Smooth muscle cell (in vitro differentiated cells): ENCODE data around the gene ZNF783. TPM values are rescaled to one million over a fixed set of nuclear protein-coding genes. Genes with fewer than 3 reads are reported as not detected.

Experiments used
- DNase-seq: peaks from one replicate; lab custom pipeline; 2025; ENCODE audit not compliant: unreplicated experiment; lab: John Stamatoyannopoulos, UW
- H2AFZ ChIP-seq: fragments of 200-600 bp; sonication (generic); 2 replicates; pipeline ENCODE4 v1.6.0; 2016; ENCODE audit warnings: antibody characterized with exemption, low read depth, mild to moderate bottlenecking
- H3F3A ChIP-seq: fragments of 200-600 bp; sonication (generic); 2 replicates; pipeline ENCODE4 v1.6.0; 2017; ENCODE audit warnings: antibody characterized with exemption, low read depth
- H3K27ac ChIP-seq: fragments of 200-600 bp; sonication (generic); 2 replicates; pipeline ENCODE4 v1.5.1; 2016; ENCODE audit warnings: low read depth, mild to moderate bottlenecking
- H3K27me3 ChIP-seq: fragments of 200-600 bp; sonication (generic); 2 replicates; pipeline ENCODE4 v1.6.1; 2016; ENCODE audit warnings: low read depth, mild to moderate bottlenecking
- H3K36me3 ChIP-seq: fragments of 200-600 bp; sonication (generic); 2 replicates; pipeline ENCODE4 v1.5.1; 2016; ENCODE audit warnings: low read depth
- H3K4me1 ChIP-seq: fragments of 200-600 bp; sonication (generic); 2 replicates; pipeline ENCODE4 v1.5.1; 2016; ENCODE audit warnings: low read depth
- H3K4me2 ChIP-seq: fragments of 200-600 bp; sonication (generic); 2 replicates; pipeline ENCODE4 v1.6.0; 2016; ENCODE audit warnings: mild to moderate bottlenecking
- H3K4me3 ChIP-seq: fragments of 200-600 bp; sonication (generic); 2 replicates; pipeline ENCODE4 v1.5.1; 2016; ENCODE audit warnings: mild to moderate bottlenecking
- H3K79me2 ChIP-seq: fragments of 200-600 bp; sonication (generic); 2 replicates; pipeline ENCODE4 v1.6.0; 2016; ENCODE audit warnings: low read depth, mild to moderate bottlenecking
- H3K9ac ChIP-seq: fragments of 200-600 bp; sonication (generic); 2 replicates; pipeline ENCODE4 v1.6.0; 2016; ENCODE audit warnings: low read depth
- H3K9me3 ChIP-seq: fragments of 200-600 bp; sonication (generic); replicated peaks from 2 replicates; pipeline ENCODE4 v1.5.1; 2016; ENCODE audit warnings: low read depth
- H4K20me1 ChIP-seq: fragments of 200-600 bp; sonication (generic); 2 replicates; pipeline ENCODE4 v1.6.0; 2016; ENCODE audit warnings: low read depth
- CTCF ChIP-seq: fragments of 200-600 bp; sonication (generic); IDR thresholded peaks from 2 replicates; pipeline ENCODE4 v1.5.1; 2017; ENCODE audit warnings: borderline replicate concordance, mild to moderate bottlenecking, antibody characterized with exemption; ENCODE audit not compliant: insufficient read depth, poor library complexity, severe bottlenecking
- WGBS: methylation state at CpG from one replicate; pipeline ENCODE4 v1.1.7; 2016; ENCODE audit warnings: low lambda C conversion rate; 5-methylcytosine and 5-hydroxymethylcytosine counted together
- polyA plus RNA-seq: library from polyadenylated mRNA; unstranded; fragments of >200 nt; fragmentation: Nextera tagmentation; extraction: Ambion mirVana; gene quantifications from 2 replicates; pipeline ENCODE4 v1.2.1, GENCODE V29; 2016
- small RNA-seq: library from RNA; depleted of rRNA; stranded (forward); fragments of <200 nt; gene quantifications from one replicate; pipeline ENCODE3, GENCODE V24; 2014
- total RNA-seq: library from RNA; depleted of rRNA; stranded (reverse); fragments of >200 nt; gene quantifications from 2 replicates; pipeline ENCODE4 v1.2.3, GENCODE V29; 2014

ZNF783 gene
- total and polyA plus RNA-seq, 2 experiments from 2014 or later: 7.2 to 8.1 TPM

- Histone ChIP-seq H3K9me3 (no peaks in the 10 kb centered on the region), H3F3A (no peaks in the 10 kb centered on the region), H4K20me1 (no peaks in the 10 kb centered on the region), H3K79me2 (no peaks in the 10 kb centered on the region), H3K9ac (no peak overlapping the region), H3K4me2 (no peak overlapping the region), H3K27ac (no peak overlapping the region), H3K27me3 (no peaks in the 10 kb centered on the region), H3K36me3 (no peaks in the 10 kb centered on the region), H3K4me1 (no peaks in the 10 kb centered on the region), H2AFZ (no peak overlapping the region), H3K4me3 (no peak overlapping the region)
- DNase-seq: no peak
- TF ChIP-seq CTCF: no peak
Observed at GRCh38 chr7:149333321-149333717, 71.3 kb downstream of the ZNF783 start.

GRCh38 chr7:149334219-149334618 lies 72.2 kb downstream of the ZNF783 start:
- Histone ChIP-seq H3K27me3 (no peaks in the 10 kb centered on the region), H3K9me3 (no peaks in the 10 kb centered on the region), H3F3A (no peaks in the 10 kb centered on the region), H3K4me1 (no peaks in the 10 kb centered on the region), H3K4me2 (no peak overlapping the region), H2AFZ (no peak overlapping the region), H3K27ac (no peak overlapping the region), H3K9ac (no peak overlapping the region), H3K36me3 (no peaks in the 10 kb centered on the region), H3K4me3 (no peak overlapping the region), H3K79me2 (no peaks in the 10 kb centered on the region), H4K20me1 (no peaks in the 10 kb centered on the region)
- no peak for DNase-seq
- 67% methylated on average over 2 of the region's 2 CpGs for WGBS
- no peak for TF ChIP-seq CTCF

Small RNA genes within 50 kb of the gene (small RNA-seq; reads per million reads assigned to genes)
- gene AC004941.2: 0.55 reads per million, percentile 19 among the genes with 10 or more reads in this experiment

Other genes starting within 250 kb of the ZNF783 start
- 178 and 229 TPM in 2 replicates for gene PDIA4, start 233.7 kb upstream of the ZNF783 start, total RNA-seq
- 211 and 316 TPM in 2 replicates for gene PDIA4, start 233.7 kb upstream of the ZNF783 start, polyA plus RNA-seq
- 2.2 and 2.5 TPM in 2 replicates for gene ZNF786, start 171.5 kb upstream of the ZNF783 start, total RNA-seq
- 2.3 and 3.1 TPM in 2 replicates for gene ZNF786, start 171.5 kb upstream of the ZNF783 start, polyA plus RNA-seq
- 2.4 and 4.5 TPM in 2 replicates for gene ZNF425, start 135.9 kb upstream of the ZNF783 start, total RNA-seq
- gene ZNF425, start 135.9 kb upstream of the ZNF783 start, polyA plus RNA-seq: 3.2 and 4.3 TPM in 2 replicates
- 12.4 and 15.1 TPM in 2 replicates for gene ZNF398, start 114.7 kb upstream of the ZNF783 start, total RNA-seq
- 8.8 and 9.0 TPM in 2 replicates for gene ZNF398, start 114.7 kb upstream of the ZNF783 start, polyA plus RNA-seq
- 8.9 and 11.0 TPM in 2 replicates for gene ZNF282, start 66.7 kb upstream of the ZNF783 start, total RNA-seq
- 5.0 and 7.0 TPM in 2 replicates for gene ZNF282, start 66.7 kb upstream of the ZNF783 start, polyA plus RNA-seq
- 3.8 and 7.7 TPM in 2 replicates for gene ZNF212, start 22.5 kb upstream of the ZNF783 start, total RNA-seq
- 4.6 and 11.8 TPM in 2 replicates for gene ZNF212, start 22.5 kb upstream of the ZNF783 start, polyA plus RNA-seq
- 4.9 and 7.8 TPM in 2 replicates for gene ZNF777, start 198.9 kb downstream of the ZNF783 start, total RNA-seq
- gene ZNF777, start 198.9 kb downstream of the ZNF783 start, polyA plus RNA-seq: 13.0 and 14.9 TPM in 2 replicates
- 13.7 and 14.2 TPM in 2 replicates for gene ZNF746, start 235.6 kb downstream of the ZNF783 start, total RNA-seq
- gene ZNF746, start 235.6 kb downstream of the ZNF783 start, polyA plus RNA-seq: 16.7 and 17.2 TPM in 2 replicates